Lower leg skin (tissue), 4 donors: ENCODE measurements around the gene VRK1. TPM values are rescaled to one million over a fixed set of nuclear protein-coding genes. Genes with fewer than 3 reads are reported as not detected.

Experiments used
- DNase-seq, 2 donors: peaks; one replicate each; pipeline ENCODE4 v3.0.0-alpha.2; 2019; ENCODE audit warnings: low spot score in 2 of 2
- H3K4me3 ChIP-seq: fragments of 200-600 bp; sonication (generic); 2 replicates; pipeline ENCODE4 v1.5.1; 2017; ENCODE audit warnings: mild to moderate bottlenecking, low read depth; ENCODE audit not compliant: poor library complexity, severe bottlenecking
- CTCF ChIP-seq, 3 donors: fragments of 450-650 bp; IDR thresholded peaks; one replicate each; pipeline ENCODE4 v1.5.1; 2016; ENCODE audit warnings: antibody characterized with exemption in 3 of 3, mild to moderate bottlenecking in 3 of 3, moderate library complexity in 2 of 3
- POLR2A ChIP-seq, 2 donors: fragments of 450-650 bp; IDR thresholded peaks; one replicate each; pipeline ENCODE4 v1.6.1; 2016 to 2017; ENCODE audit warnings: antibody characterized with exemption in 2 of 2, mild to moderate bottlenecking in 1 of 2, moderate library complexity in 1 of 2
- WGBS, 2 donors: methylation state at CpG; one replicate each; pipeline ENCODE4 v1.1.5; 2018; 5-methylcytosine and 5-hydroxymethylcytosine counted together
- intact Hi-C: fragments of 100-400 bp; cut with DNase I; formaldehyde crosslinking; loops from one replicate; pipeline ENCODE4 v1.15.0; 2023; ENCODE audit warnings: low total_unique reads
- total RNA-seq, 4 donors: library from RNA; depleted of rRNA; stranded (reverse); fragments of >200 nt; gene quantifications; one replicate each; pipeline ENCODE4 v1.1.0, GENCODE V29; 2016

Gene VRK1
- total RNA-seq, 4 donors from 2014 or later, result 6.9 to 12.2 (median 8.9) TPM

DNA sequence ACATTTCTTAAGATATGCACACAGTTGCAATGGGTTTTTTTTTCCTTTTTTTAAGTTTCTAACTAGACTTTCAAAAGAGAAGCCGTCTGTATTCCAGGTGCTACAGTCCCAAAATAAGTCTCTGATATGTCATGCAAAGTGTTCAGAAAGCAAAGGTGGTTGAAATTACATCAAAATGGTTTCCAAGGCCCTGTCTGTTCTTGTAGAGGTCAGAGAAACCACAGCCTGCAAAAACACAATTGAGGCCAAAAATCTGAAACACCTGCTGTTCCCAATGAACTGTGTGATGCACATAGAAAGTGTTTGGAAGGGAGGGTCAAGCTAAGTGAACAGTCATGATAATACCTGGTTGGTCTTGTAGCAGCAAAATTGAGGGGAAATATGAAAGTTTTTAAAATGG lies 91.0 kb downstream of the VRK1 start:
- 81 to 88% methylated on average over 1 of the region's 1 CpG for WGBS, 2 donors
- intact Hi-C loops, result no loop called here
- DNase-seq, result no peak
- no peak for TF ChIP-seq POLR2A (IDR thresholded peaks at IDR 0.05)
- TF ChIP-seq CTCF (IDR thresholded peaks at IDR 0.05), result no peak
- no peak overlapping the region for H3K4me3 ChIP-seq

- H3K4me3 ChIP-seq, result no peak overlapping the region
- no peak for TF ChIP-seq POLR2A (IDR thresholded peaks at IDR 0.05)
- no peak for TF ChIP-seq CTCF (IDR thresholded peaks at IDR 0.05)
- WGBS, 2 donors, result 83 to 90% methylated on average over 3 of the region's 3 CpGs
- intact Hi-C loops, result no loop called here
- DNase-seq, result no peak
Observed at GRCh38 chr14:96888593-96888992, 91.4 kb downstream of the VRK1 start.

GRCh38 chr14:96889091-96889490 lies 91.9 kb downstream of the VRK1 start:
- H3K4me3 ChIP-seq, result no peak overlapping the region
- TF ChIP-seq CTCF (IDR thresholded peaks at IDR 0.05), result no peak
- no peak for TF ChIP-seq POLR2A (IDR thresholded peaks at IDR 0.05)
- DNase-seq, result no peak
- WGBS, 2 donors, result 73 to 76% methylated on average over 5 of the region's 5 CpGs
- intact Hi-C loops, result no loop called here

DNA sequence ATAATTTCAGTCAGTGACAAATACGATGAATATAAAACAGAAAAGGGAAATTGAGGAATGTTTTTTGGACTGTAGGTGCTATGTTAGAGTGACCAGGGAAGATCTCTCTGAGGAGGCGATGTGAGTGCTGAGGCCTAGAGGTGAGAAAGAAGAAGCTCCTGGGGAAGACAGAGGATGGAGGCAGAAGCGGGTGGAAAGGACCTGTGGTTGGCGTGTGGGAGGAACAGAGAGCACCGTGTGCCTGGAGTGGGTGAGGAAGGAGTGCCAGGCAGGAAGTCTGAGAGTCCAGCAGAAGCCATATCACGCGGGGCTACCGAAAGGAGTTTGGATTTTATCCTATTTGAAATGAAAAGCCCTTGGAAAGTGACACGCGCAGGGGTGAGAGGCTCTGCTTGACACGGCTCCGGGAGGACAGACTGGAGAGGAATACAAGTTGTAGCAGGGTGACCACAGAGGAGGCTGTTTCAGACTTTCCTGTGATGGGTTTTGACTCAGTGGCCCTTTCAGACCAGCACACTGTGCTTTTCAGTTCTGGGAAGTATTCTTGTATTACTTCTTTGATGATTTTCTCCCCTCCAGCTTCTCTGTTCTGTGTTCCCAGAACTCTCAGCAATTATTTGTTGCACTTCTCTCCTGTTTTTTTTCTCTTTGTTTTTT lies 96.9 kb downstream of the VRK1 start:
- TF ChIP-seq CTCF (IDR thresholded peaks at IDR 0.05) (no peak), POLR2A (IDR thresholded peaks at IDR 0.05) (no peak)
- H3K4me3 ChIP-seq, result no peak overlapping the region
- DNase-seq, result no peak
- WGBS, 2 donors, result 83 to 86% methylated on average over 12 of the region's 12 CpGs
- intact Hi-C loops, result no loop called here

- intact Hi-C loops, result no loop called here
- H3K4me3 ChIP-seq, result no peak overlapping the region
- TF ChIP-seq POLR2A (IDR thresholded peaks at IDR 0.05), result no peak
- TF ChIP-seq CTCF (IDR thresholded peaks at IDR 0.05), result no peak
- 80 to 88% methylated on average over 8 of the region's 8 CpGs for WGBS, 2 donors
- no peak for DNase-seq
Observed at GRCh38 chr14:96894966-96895365, 97.8 kb downstream of the VRK1 start.
